SH-SY5Y (cell line): ENCODE data around the gene HOXB4.

Experiments used
- GATA2 ChIP-seq: IDR thresholded peaks from 2 replicates; pipeline ENCODE4 v1.6.1; 2011; ENCODE audit warnings: mild to moderate bottlenecking, low read depth, low read length
- GATA3 ChIP-seq: IDR thresholded peaks from 2 replicates; pipeline ENCODE4 v1.6.1; 2011; ENCODE audit warnings: low read depth, mild to moderate bottlenecking, low read length, moderate library complexity

The HOXB4 gene

GRCh38 chr17:48599354-48599753 is 21.2 kb upstream of the HOXB4 start:
- no peak for TF ChIP-seq GATA2
- TF ChIP-seq GATA3: no peak

- TF ChIP-seq GATA2 (no peak), GATA3 (no peak)
These were observed 20.6 kb upstream of the HOXB4 start for GRCh38 chr17:48598736-48599135.

GRCh38 chr17:48597778-48598631 is 19.9 kb upstream of the HOXB4 start:
- no peak for TF ChIP-seq GATA2

GRCh38 chr17:48597528-48597777 is 19.3 kb upstream of the HOXB4 start:
- no peak for TF ChIP-seq GATA3
- no peak for TF ChIP-seq GATA2

- TF ChIP-seq GATA2 (no peak), GATA3 (no peak)
These were observed 18.8 kb upstream of the HOXB4 start for GRCh38 chr17:48596735-48597527.

GRCh38 chr17:48596000-48596734 is 18.0 kb upstream of the HOXB4 start:
- TF ChIP-seq GATA3 (no peak), GATA2 (no peak)

- TF ChIP-seq GATA2 (no peak), GATA3 (no peak)
These were observed 17.3 kb upstream of the HOXB4 start for GRCh38 chr17:48595278-48595999.

GRCh38 chr17:48594538-48595277 is 16.6 kb upstream of the HOXB4 start:
- TF ChIP-seq GATA2 (no peak), GATA3 (no peak)

- TF ChIP-seq GATA2 (no peak), GATA3 (no peak)
These were observed 15.8 kb upstream of the HOXB4 start for GRCh38 chr17:48593840-48594537.

GRCh38 chr17:48593126-48593829 is 15.1 kb upstream of the HOXB4 start, which contains the start of gene HOXB5:
Gene HOXB5, minus strand, starts transcription at chr17:48593779. Its CDS starts 97 bp downstream, at chr17:48593682.
- TF ChIP-seq GATA2 (no peak), GATA3 (no peak)

GRCh38 chr17:48592577-48592976 is 14.4 kb upstream of the HOXB4 start:
- TF ChIP-seq GATA3 (no peak), GATA2 (no peak)

- TF ChIP-seq GATA3 (no peak), GATA2 (no peak)
These were observed 13.9 kb upstream of the HOXB4 start for GRCh38 chr17:48592057-48592514.
